HEK293 (cell line): ENCODE results near the gene UBE3C.
"Not testable (repeated sequence)": the region's sequence is repeated elsewhere in the genome, so short reads cannot be mapped to it uniquely, and the experiment has no call there.

Source experiments
- CTCF ChIA-PET: fragments of 350-600 bp; formaldehyde crosslinking; extraction: SDS; loops from one replicate; lab custom pipeline; 2021; ENCODE audit warnings: antibody characterized with exemption; lab: Yijun Ruan, JAX
- POLR2A ChIA-PET: fragments of 300-600 bp; formaldehyde crosslinking; extraction: SDS; loops from one replicate; lab custom pipeline; 2020; ENCODE audit warnings: antibody characterized with exemption, inconsistent platforms; lab: Yijun Ruan, JAX
- H3K27ac ChIP-seq: fragments of 200-500 bp; sonication (Bioruptor generic); 2 replicates; pipeline ENCODE4 v1.5.1; 2014; ENCODE audit warnings: low read depth, low read length, control low read depth, inconsistent platforms; ENCODE audit errors: extremely low read depth
- H3K36me3 ChIP-seq, 2 experiments: fragments of 200-500 bp in 1 of 2; sonication (Bioruptor generic) in 1 of 2; 1 replicate in 1 of 2; 2 replicates in 1 of 2; pipeline ENCODE4 v1.5.1; 2014 to 2017; ENCODE audit warnings: inconsistent platforms in 2 of 2, low read length in 2 of 2; ENCODE audit not compliant: control insufficient read depth in 2 of 2, insufficient read depth in 1 of 2
- H3K4me1 ChIP-seq: fragments of 200-500 bp; sonication (Bioruptor generic); 2 replicates; pipeline ENCODE4 v1.5.1; 2014; ENCODE audit warnings: mild to moderate bottlenecking, low read length, inconsistent platforms; ENCODE audit not compliant: control insufficient read depth, insufficient read depth
- H3K4me3 ChIP-seq: 2 replicates; pipeline ENCODE4 v1.5.1; 2011; ENCODE audit warnings: low read depth, mild to moderate bottlenecking, control low read depth, low read length, moderate library complexity
- H3K9me3 ChIP-seq: fragments of 200-500 bp; sonication (Bioruptor generic); 2 replicates; pipeline ENCODE4 v1.5.1; 2014; ENCODE audit warnings: low read depth, low read length, inconsistent platforms; ENCODE audit not compliant: control insufficient read depth, insufficient read depth
- GLI2 ChIP-seq: fragments of 450-650 bp; formaldehyde crosslinking; IDR thresholded peaks from 2 replicates; pipeline ENCODE4; 2017; ENCODE audit warnings: missing biosample characterization, missing genetic modification characterization, low read depth, borderline replicate concordance
- GLIS2 ChIP-seq: fragments of 450-650 bp; formaldehyde crosslinking; IDR thresholded peaks from 2 replicates; pipeline ENCODE4 v1.5.1; 2016; ENCODE audit warnings: missing biosample characterization, missing genetic modification characterization
- HOXD13 ChIP-seq: sonication (generic); formaldehyde crosslinking; IDR thresholded peaks from 2 replicates; pipeline ENCODE4 v1.8.0; 2022; ENCODE audit warnings: missing genetic modification reagents, borderline replicate concordance
- KLF8 ChIP-seq: fragments of 450-650 bp; formaldehyde crosslinking; IDR thresholded peaks from 2 replicates; pipeline ENCODE4 v1.5.1; 2016; ENCODE audit warnings: missing biosample characterization, missing genetic modification characterization
- MEIS1 ChIP-seq: sonication (generic); formaldehyde crosslinking; IDR thresholded peaks from 2 replicates; pipeline ENCODE4 v1.8.1; 2022; ENCODE audit warnings: missing genetic modification reagents, mild to moderate bottlenecking, borderline replicate concordance
- RBAK ChIP-seq: fragments of 450-650 bp; formaldehyde crosslinking; IDR thresholded peaks from 2 replicates; pipeline ENCODE4 v1.5.1; 2016; ENCODE audit warnings: missing biosample characterization, missing genetic modification characterization
- REPIN1 ChIP-seq: fragments of 450-650 bp; formaldehyde crosslinking; IDR thresholded peaks from 2 replicates; pipeline ENCODE4 v1.5.1; 2017; ENCODE audit warnings: missing biosample characterization, missing genetic modification characterization, low read depth
- TRIM28 ChIP-seq: IDR thresholded peaks from 2 replicates; pipeline ENCODE4 v1.6.1; 2011; ENCODE audit warnings: low read length, control low read depth, borderline replicate concordance
- ZFP3 ChIP-seq: fragments of 450-650 bp; formaldehyde crosslinking; IDR thresholded peaks from 2 replicates; pipeline ENCODE4 v1.5.1; 2016; ENCODE audit warnings: low read depth, missing biosample characterization, missing genetic modification characterization
- ZNF155 ChIP-seq: fragments of 450-650 bp; formaldehyde crosslinking; IDR thresholded peaks from 2 replicates; pipeline ENCODE4 v1.5.1; 2016; ENCODE audit warnings: missing biosample characterization, missing genetic modification characterization
- ZNF211 ChIP-seq: fragments of 450-650 bp; formaldehyde crosslinking; IDR thresholded peaks from 2 replicates; pipeline ENCODE4 v1.5.1; 2016; ENCODE audit warnings: low read depth, missing biosample characterization, missing genetic modification characterization
- ZNF416 ChIP-seq: fragments of 450-650 bp; formaldehyde crosslinking; IDR thresholded peaks from 2 replicates; pipeline ENCODE4 v1.5.1; 2016; ENCODE audit warnings: missing biosample characterization, missing genetic modification characterization
- ZNF48 ChIP-seq: fragments of 450-650 bp; formaldehyde crosslinking; IDR thresholded peaks from 2 replicates; pipeline ENCODE4 v1.5.1; 2016; ENCODE audit warnings: missing biosample characterization, missing genetic modification characterization
- ZNF510 ChIP-seq: fragments of 450-650 bp; formaldehyde crosslinking; IDR thresholded peaks from 2 replicates; pipeline ENCODE4 v1.5.1; 2018; ENCODE audit warnings: mild to moderate bottlenecking, missing genetic modification characterization, missing biosample characterization; ENCODE audit not compliant: insufficient replicate concordance
- ZNF558 ChIP-seq: fragments of 450-650 bp; formaldehyde crosslinking; IDR thresholded peaks from 2 replicates; pipeline ENCODE4 v1.5.1; 2016; ENCODE audit warnings: missing biosample characterization, missing genetic modification characterization
- ZNF596 ChIP-seq: fragments of 450-650 bp; IDR thresholded peaks from 2 replicates; pipeline ENCODE4 v1.5.0; 2018; ENCODE audit warnings: missing biosample characterization, mild to moderate bottlenecking, missing genetic modification characterization, moderate library complexity
- ZNF610 ChIP-seq: fragments of 450-650 bp; formaldehyde crosslinking; IDR thresholded peaks from 2 replicates; pipeline ENCODE4 v1.5.1; 2016; ENCODE audit warnings: missing biosample characterization, missing genetic modification characterization, borderline replicate concordance
- ZNF621 ChIP-seq: fragments of 450-650 bp; formaldehyde crosslinking; IDR thresholded peaks from 2 replicates; pipeline ENCODE4 v1.5.1; 2017; ENCODE audit warnings: missing biosample characterization, missing genetic modification characterization
- ZNF654 ChIP-seq: fragments of 450-650 bp; formaldehyde crosslinking; IDR thresholded peaks from 2 replicates; pipeline ENCODE4 v1.5.1; 2016; ENCODE audit warnings: low read depth, missing biosample characterization, missing genetic modification characterization
- ZNF747 ChIP-seq: fragments of 450-650 bp; formaldehyde crosslinking; IDR thresholded peaks from 2 replicates; pipeline ENCODE4 v1.5.1; 2016; ENCODE audit warnings: missing biosample characterization, missing genetic modification characterization
- ZSCAN18 ChIP-seq: fragments of 450-650 bp; formaldehyde crosslinking; IDR thresholded peaks from 2 replicates; pipeline ENCODE4 v1.5.1; 2016; ENCODE audit warnings: missing biosample characterization, missing genetic modification characterization
- TF ChIP-seq, protein P1 (sequence below): fragments of 450-650 bp; formaldehyde crosslinking; IDR thresholded peaks from 2 replicates; pipeline ENCODE4 v1.5.1; 2017; ENCODE audit warnings: missing biosample characterization, missing genetic modification characterization
- TF ChIP-seq, protein P2 (sequence below): fragments of 450-650 bp; formaldehyde crosslinking; IDR thresholded peaks from 2 replicates; pipeline ENCODE4 v1.5.1; 2016; ENCODE audit warnings: missing biosample characterization, missing genetic modification characterization, borderline replicate concordance
- TF ChIP-seq, protein P3 (sequence below): fragments of 450-650 bp; formaldehyde crosslinking; IDR thresholded peaks from 2 replicates; pipeline ENCODE4 v1.5.1; 2016; ENCODE audit warnings: missing biosample characterization, missing genetic modification characterization

UBE3C gene

DNA sequence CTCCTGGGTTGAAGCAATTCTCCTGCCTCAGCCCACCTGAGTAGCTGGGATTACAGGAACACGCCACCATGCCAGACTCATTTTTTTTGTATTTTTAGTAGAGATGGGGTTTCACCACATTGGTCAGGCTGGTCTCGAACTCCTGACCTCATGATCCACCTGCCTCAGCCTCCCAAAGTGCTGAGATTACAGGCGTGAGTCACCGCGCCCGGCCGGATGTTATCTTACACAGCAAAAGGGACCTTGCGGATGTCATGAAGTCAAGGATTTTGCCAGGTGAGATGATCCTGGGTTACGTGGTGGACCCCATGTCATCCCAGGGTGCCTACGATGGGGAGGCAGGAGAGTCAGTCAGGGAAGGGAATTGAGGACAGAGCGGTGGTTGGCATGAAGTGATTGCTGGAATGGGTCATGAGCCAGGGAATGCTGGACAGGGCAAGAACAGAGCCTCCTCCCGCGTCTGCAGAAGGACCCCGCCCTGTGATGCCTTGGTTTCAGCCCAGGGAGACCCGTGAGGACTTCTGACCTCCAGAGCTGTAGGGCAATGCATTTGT, 8.7 kb upstream of the UBE3C start:
- ChIA-PET POLR2A (no interaction called here), CTCF (no interaction called here)
- Histone ChIP-seq H3K36me3 (no peaks in the 10 kb centered on the region), H3K4me1 (no peaks in the 10 kb centered on the region), H3K4me3 (no peak overlapping the region), H3K9me3 (no peaks in the 10 kb centered on the region), H3K27ac (no peak overlapping the region)
- TF ChIP-seq HOXD13 (CRISPR knock-in tag) (no peak), ZNF610 (tag by site-specific recombination) (no peak), TRIM28 (no peak), ZNF416 (tag by site-specific recombination) (no peak), ZNF654 (no peak), ZSCAN18 (tag by site-specific recombination) (no peak), ZNF558 (no peak), GLIS2 (tag by site-specific recombination) (no peak), ZNF747 (no peak), KLF8 (no peak), ZNF621 (tag by site-specific recombination) (no peak)
- TF ChIP-seq, protein P1, sequence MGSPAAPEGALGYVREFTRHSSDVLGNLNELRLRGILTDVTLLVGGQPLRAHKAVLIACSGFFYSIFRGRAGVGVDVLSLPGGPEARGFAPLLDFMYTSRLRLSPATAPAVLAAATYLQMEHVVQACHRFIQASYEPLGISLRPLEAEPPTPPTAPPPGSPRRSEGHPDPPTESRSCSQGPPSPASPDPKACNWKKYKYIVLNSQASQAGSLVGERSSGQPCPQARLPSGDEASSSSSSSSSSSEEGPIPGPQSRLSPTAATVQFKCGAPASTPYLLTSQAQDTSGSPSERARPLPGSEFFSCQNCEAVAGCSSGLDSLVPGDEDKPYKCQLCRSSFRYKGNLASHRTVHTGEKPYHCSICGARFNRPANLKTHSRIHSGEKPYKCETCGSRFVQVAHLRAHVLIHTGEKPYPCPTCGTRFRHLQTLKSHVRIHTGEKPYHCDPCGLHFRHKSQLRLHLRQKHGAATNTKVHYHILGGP (tag by site-specific recombination), result no peak

GRCh38 chr7:157130849-157131248, 7.9 kb upstream of the UBE3C start:
- peak; percentile 94 for TF ChIP-seq ZNF596 (tag by site-specific recombination)
- H3K9me3 ChIP-seq, POLR2A ChIA-PET, H3K36me3 ChIP-seq, H3K27ac ChIP-seq, H3K4me3 ChIP-seq, H3K4me1 ChIP-seq: not testable (repeated sequence)
- CTCF ChIA-PET, result interaction anchor here (0.7 kb wide), 1 partner anchor 19 kb away, joined by 3 read pairs; no protein-coding TSS in a partner anchor

GRCh38 chr7:157132796-157133195, 5.9 kb upstream of the UBE3C start:
- no peaks in the 10 kb centered on the region for H3K9me3 ChIP-seq
- no peak for TF ChIP-seq ZNF48 (tag by site-specific recombination)
- no peak for TF ChIP-seq ZNF211 (tag by site-specific recombination)
- TF ChIP-seq, protein P2, sequence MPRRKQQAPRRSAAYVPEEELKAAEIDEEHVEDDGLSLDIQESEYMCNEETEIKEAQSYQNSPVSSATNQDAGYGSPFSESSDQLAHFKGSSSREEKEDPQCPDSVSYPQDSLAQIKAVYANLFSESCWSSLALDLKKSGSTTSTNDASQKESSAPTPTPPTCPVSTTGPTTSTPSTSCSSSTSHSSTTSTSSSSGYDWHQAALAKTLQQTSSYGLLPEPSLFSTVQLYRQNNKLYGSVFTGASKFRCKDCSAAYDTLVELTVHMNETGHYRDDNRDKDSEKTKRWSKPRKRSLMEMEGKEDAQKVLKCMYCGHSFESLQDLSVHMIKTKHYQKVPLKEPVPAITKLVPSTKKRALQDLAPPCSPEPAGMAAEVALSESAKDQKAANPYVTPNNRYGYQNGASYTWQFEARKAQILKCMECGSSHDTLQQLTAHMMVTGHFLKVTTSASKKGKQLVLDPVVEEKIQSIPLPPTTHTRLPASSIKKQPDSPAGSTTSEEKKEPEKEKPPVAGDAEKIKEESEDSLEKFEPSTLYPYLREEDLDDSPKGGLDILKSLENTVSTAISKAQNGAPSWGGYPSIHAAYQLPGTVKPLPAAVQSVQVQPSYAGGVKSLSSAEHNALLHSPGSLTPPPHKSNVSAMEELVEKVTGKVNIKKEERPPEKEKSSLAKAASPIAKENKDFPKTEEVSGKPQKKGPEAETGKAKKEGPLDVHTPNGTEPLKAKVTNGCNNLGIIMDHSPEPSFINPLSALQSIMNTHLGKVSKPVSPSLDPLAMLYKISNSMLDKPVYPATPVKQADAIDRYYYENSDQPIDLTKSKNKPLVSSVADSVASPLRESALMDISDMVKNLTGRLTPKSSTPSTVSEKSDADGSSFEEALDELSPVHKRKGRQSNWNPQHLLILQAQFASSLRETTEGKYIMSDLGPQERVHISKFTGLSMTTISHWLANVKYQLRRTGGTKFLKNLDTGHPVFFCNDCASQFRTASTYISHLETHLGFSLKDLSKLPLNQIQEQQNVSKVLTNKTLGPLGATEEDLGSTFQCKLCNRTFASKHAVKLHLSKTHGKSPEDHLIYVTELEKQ (tag by site-specific recombination), result no peak
- no peak for TF ChIP-seq ZNF155 (tag by site-specific recombination)
- TF ChIP-seq, protein P3, sequence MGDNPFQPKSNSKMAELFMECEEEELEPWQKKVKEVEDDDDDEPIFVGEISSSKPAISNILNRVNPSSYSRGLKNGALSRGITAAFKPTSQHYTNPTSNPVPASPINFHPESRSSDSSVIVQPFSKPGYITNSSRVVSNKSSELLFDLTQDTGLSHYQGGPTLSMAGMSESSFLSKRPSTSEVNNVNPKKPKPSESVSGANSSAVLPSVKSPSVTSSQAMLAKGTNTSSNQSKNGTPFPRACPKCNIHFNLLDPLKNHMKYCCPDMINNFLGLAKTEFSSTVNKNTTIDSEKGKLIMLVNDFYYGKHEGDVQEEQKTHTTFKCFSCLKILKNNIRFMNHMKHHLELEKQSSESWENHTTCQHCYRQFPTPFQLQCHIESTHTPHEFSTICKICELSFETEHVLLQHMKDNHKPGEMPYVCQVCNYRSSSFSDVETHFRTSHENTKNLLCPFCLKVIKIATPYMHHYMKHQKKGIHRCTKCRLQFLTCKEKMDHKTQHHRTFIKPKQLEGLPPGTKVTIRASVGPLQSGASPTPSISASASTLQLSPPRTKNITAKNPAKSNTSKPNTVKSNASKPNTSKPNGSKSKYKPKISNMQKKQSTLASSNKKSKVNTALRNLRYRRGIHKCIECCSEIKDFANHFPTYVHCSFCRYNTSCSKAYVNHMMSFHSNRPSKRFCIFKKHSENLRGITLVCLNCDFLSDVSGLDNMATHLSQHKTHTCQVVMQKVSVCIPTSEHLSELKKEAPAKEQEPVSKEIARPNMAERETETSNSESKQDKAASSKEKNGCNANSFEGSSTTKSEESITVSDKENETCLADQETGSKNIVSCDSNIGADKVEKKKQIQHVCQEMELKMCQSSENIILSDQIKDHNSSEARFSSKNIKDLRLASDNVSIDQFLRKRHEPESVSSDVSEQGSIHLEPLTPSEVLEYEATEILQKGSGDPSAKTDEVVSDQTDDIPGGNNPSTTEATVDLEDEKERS, result no peak
- no peak for TF ChIP-seq GLI2 (tag by site-specific recombination)
- no peak for TF ChIP-seq REPIN1 (tag by site-specific recombination)
- TF ChIP-seq RBAK (tag by site-specific recombination), result no peak
- TF ChIP-seq ZNF510 (tag by site-specific recombination), result no peak
- TF ChIP-seq MEIS1, result no peak
- TF ChIP-seq ZFP3 (tag by site-specific recombination), result no peak
- TF ChIP-seq, all 188 proteins: peak for 0
- Histone ChIP-seq H3K36me3 (no peaks in the 10 kb centered on the region), H3K4me1 (no peaks in the 10 kb centered on the region), H3K4me3 (no peak overlapping the region), H3K27ac (no peak overlapping the region)
- ChIA-PET POLR2A (interaction anchor here (1.1 kb wide), 1 partner anchor 240 kb away, joined by 3 read pairs; the partner anchor contains the start of gene LMBR1), CTCF (interaction anchor here (0.8 kb wide), 1 partner anchor 1534 kb away, joined by 4 read pairs; no protein-coding TSS in a partner anchor)
